K562 (cell line): Measurements from ENCODE around the gene CNTRL. TPM values are rescaled to one million over a fixed set of nuclear protein-coding genes. Genes with fewer than 3 reads are reported as not detected.

Source experiments
- ARID3A ChIP-seq: IDR thresholded peaks from 2 replicates; pipeline ENCODE4 v1.6.1; 2012; ENCODE audit warnings: low read depth, low read length, improper control_type of control experiment, borderline replicate concordance
- CEBPG ChIP-seq, 3 experiments: fragments of 200-800 bp in 1 of 3; sonication (Bioruptor generic) in 1 of 3; sonication (generic) in 1 of 3; formaldehyde crosslinking in 1 of 3; IDR thresholded peaks in 2 of 3; conservative IDR thresholded peaks in 1 of 3; 2 replicates each; pipeline versions ENCODE4 v1.6.1 to v1.8.0; 2016 to 2022; ENCODE audit warnings: missing compliant biosample characterization in 2 of 3, missing genetic modification characterization in 2 of 3, mild to moderate bottlenecking in 1 of 3, missing genetic modification reagents in 1 of 3
- CHCHD3 ChIP-seq: fragments of 250-450 bp; sonication (Bioruptor Pico); IDR thresholded peaks from 2 replicates; pipeline ENCODE4 v2.1.2; 2022; ENCODE audit warnings: mild to moderate bottlenecking
- DIDO1 ChIP-seq: fragments of 450-650 bp; IDR thresholded peaks from 2 replicates; pipeline ENCODE4 v1.6.1; 2016; ENCODE audit warnings: low read depth, missing biosample characterization, missing genetic modification characterization
- ELF4 ChIP-seq: fragments of 450-650 bp; formaldehyde crosslinking; IDR thresholded peaks from 2 replicates; pipeline ENCODE4 v1.4.0; 2022; ENCODE audit warnings: missing genetic modification characterization
- FOSL1 ChIP-seq: fragments of 200-800 bp; sonication (Bioruptor generic); conservative IDR thresholded peaks from 2 replicates; pipeline ENCODE4 v1.6.1; 2016; ENCODE audit warnings: missing genetic modification characterization, missing compliant biosample characterization
- FOXP4 ChIP-seq: sonication (generic); formaldehyde crosslinking; IDR thresholded peaks from 2 replicates; pipeline ENCODE4 v1.8.0; 2022; ENCODE audit warnings: mild to moderate bottlenecking, missing genetic modification reagents, borderline replicate concordance
- GATAD2B ChIP-seq: fragments of 450-650 bp; IDR thresholded peaks from 2 replicates; pipeline ENCODE4 v1.6.1; 2017; ENCODE audit warnings: mild to moderate bottlenecking, borderline replicate concordance
- HDAC3 ChIP-seq: fragments of 450-650 bp; IDR thresholded peaks from 2 replicates; pipeline ENCODE4 v1.6.1; 2018; ENCODE audit warnings: borderline replicate concordance, mild to moderate bottlenecking, moderate library complexity; ENCODE audit not compliant: partially characterized antibody
- LARP7 ChIP-seq: fragments of 450-650 bp; IDR thresholded peaks from 2 replicates; pipeline ENCODE4 v1.6.1; 2016
- MEF2D ChIP-seq: conservative IDR thresholded peaks from 2 replicates; pipeline ENCODE4 v1.6.1; 2016; ENCODE audit warnings: low read depth, missing genetic modification characterization, missing compliant biosample characterization
- POLR2AphosphoS5 ChIP-seq: IDR thresholded peaks from 2 replicates; pipeline ENCODE4 v1.6.1; 2011; ENCODE audit warnings: mild to moderate bottlenecking, low read depth, low read length, moderate library complexity; ENCODE audit not compliant: control insufficient read depth, insufficient read depth
- PURB ChIP-seq: sonication (generic); formaldehyde crosslinking; IDR thresholded peaks from 2 replicates; pipeline ENCODE4 v1.9.0; 2021; ENCODE audit warnings: low read depth, mild to moderate bottlenecking, missing genetic modification reagents
- SIRT6 ChIP-seq: IDR thresholded peaks from one replicate; pipeline ENCODE4 v1.6.1; 2012; ENCODE audit warnings: low read depth, mild to moderate bottlenecking, control low read depth, inconsistent platforms, low read length, moderate library complexity
- SMARCB1 ChIP-seq: IDR thresholded peaks from 2 replicates; pipeline ENCODE4 v1.6.1; 2011; ENCODE audit warnings: improper control_type of control experiment, low read depth; ENCODE audit not compliant: insufficient read length
- TEAD1 ChIP-seq, 2 experiments: fragments of 450-650 bp in 1 of 2; sonication (generic) in 1 of 2; formaldehyde crosslinking; IDR thresholded peaks; 2 replicates each; pipeline versions ENCODE4 v1.4.0 to v1.8.0; 2020 to 2022; ENCODE audit warnings: mild to moderate bottlenecking in 2 of 2, missing genetic modification reagents in 1 of 2
- TRIM24 ChIP-seq, 2 experiments: fragments of 450-650 bp; IDR thresholded peaks; 2 replicates each; pipeline ENCODE4 v1.6.1; 2016
- TRIM25 ChIP-seq: fragments of 450-650 bp; IDR thresholded peaks from 2 replicates; pipeline ENCODE4 v1.7.0; 2016; ENCODE audit warnings: borderline replicate concordance
- USF2 ChIP-seq: sonication (generic); formaldehyde crosslinking; IDR thresholded peaks from 2 replicates; pipeline ENCODE4 v1.5.0; 2020; ENCODE audit warnings: missing genetic modification reagents
- ZKSCAN8 ChIP-seq: fragments of 200-800 bp; sonication (Bioruptor generic); IDR thresholded peaks from 2 replicates; pipeline ENCODE4 v1.6.1; 2016; ENCODE audit warnings: missing genetic modification characterization, missing compliant biosample characterization
- ZNF175 ChIP-seq: fragments of 200-800 bp; sonication (Bioruptor generic); IDR thresholded peaks from 2 replicates; pipeline ENCODE4 v1.6.1; 2016; ENCODE audit warnings: low read depth, mild to moderate bottlenecking, missing genetic modification characterization, missing compliant biosample characterization
- ZNF445 ChIP-seq: fragments of 250-450 bp; sonication (Bioruptor Pico); IDR thresholded peaks from 2 replicates; pipeline ENCODE4 v1.4.0; 2020; ENCODE audit warnings: low read depth, mild to moderate bottlenecking, moderate library complexity
- ZNF79 ChIP-seq: fragments of 250-450 bp; sonication (Bioruptor Pico); IDR thresholded peaks from 2 replicates; pipeline ENCODE4 v1.4.0; 2020; ENCODE audit warnings: low read depth, mild to moderate bottlenecking, moderate library complexity
- polyA plus RNA-seq, 8 experiments: library from polyadenylated mRNA; depleted of rRNA in 4 of 8; stranded (reverse) in 5 of 8; unstranded in 3 of 8; fragments of >200 nt; fragmentation: Nextera tagmentation in 2 of 8; fragmentation: Illumina TruSeq in 1 of 8; extraction: Ambion mirVana in 2 of 8; extraction: Trizol in 1 of 8; gene quantifications; 2 replicates each; pipeline versions ENCODE4 v1.2.1 to v1.2.3, GENCODE V29; 2011 to 2014; ENCODE audit warnings: inconsistent platforms in 1 of 8, missing spikeins in 1 of 8
- total RNA-seq, 7 experiments: library from RNA; depleted of rRNA in 6 of 7; stranded (reverse); fragments of >200 nt in 6 of 7; fragmentation: Illumina TruSeq in 2 of 7; extraction: Trizol in 2 of 7; gene quantifications; 2 replicates each; pipeline versions ENCODE4 v1.2.1 to v1.2.3, GENCODE V29; 2011 to 2021; ENCODE audit warnings: low replicate concordance in 1 of 7

CNTRL gene
- total and polyA plus RNA-seq, 9 of the 15 experiments (the other 6 are each of a cell fraction or from before 2014, with no cell fraction given), result 9.2 to 28.9 (median 20.5) TPM

GRCh38 chr9:121154782-121155181, 80.0 kb downstream of the CNTRL start (continued):
- TF ChIP-seq FOXP4, result no peak
- TF ChIP-seq SMARCB1, result peak; percentile 94
- TF ChIP-seq ARID3A, result no peak; the same call in 1 of the 2 replicates
- no peak for TF ChIP-seq ZKSCAN8 (CRISPR knock-in tag)
- TF ChIP-seq DIDO1, result no peak
- no peak for TF ChIP-seq ELF4 (CRISPR knock-in tag)
- TF ChIP-seq FOSL1 (tag), result peak; percentile 90
- no peak for TF ChIP-seq CHCHD3 (CRISPR knock-in tag)
- TF ChIP-seq PURB (CRISPR knock-in tag), result no peak
- peak; percentile 57 for TF ChIP-seq HDAC3
- TF ChIP-seq GATAD2B, result peak; percentile 84
- peak; percentile 86 for TF ChIP-seq POLR2AphosphoS5
- TF ChIP-seq ZNF445 (CRISPR knock-in tag), result no peak
- no peak for TF ChIP-seq LARP7
- TF ChIP-seq ZNF175, result no peak
- TF ChIP-seq TEAD1 (CRISPR knock-in tag; IDR thresholded peaks at IDR 0.05), result 0 out of 4 replicates have a peak, but pooled peaks of 1 of the 2 experiments have one; percentile 13
- TF ChIP-seq MEF2D, result no peak
- TF ChIP-seq CEBPG (CRISPR knock-in tag; IDR thresholded peaks at IDR 0.05), result no peak
- no peak for TF ChIP-seq CEBPG (tag; conservative IDR thresholded peaks at IDR 0.05 in 1 of 2, IDR thresholded peaks at IDR 0.05 in 1 of 2)
- no peak for TF ChIP-seq USF2 (CRISPR knock-in tag)
- TF ChIP-seq ZNF79 (CRISPR knock-in tag), result no peak
- TF ChIP-seq TRIM25, result no peak
- no peak for TF ChIP-seq SIRT6
- peak; percentile 46 to 86; a peak in 3 of 4 replicates for TF ChIP-seq TRIM24 (IDR thresholded peaks at IDR 0.05)
